ENCODE data around the gene CIZ1.

Gene CIZ1

DNA sequence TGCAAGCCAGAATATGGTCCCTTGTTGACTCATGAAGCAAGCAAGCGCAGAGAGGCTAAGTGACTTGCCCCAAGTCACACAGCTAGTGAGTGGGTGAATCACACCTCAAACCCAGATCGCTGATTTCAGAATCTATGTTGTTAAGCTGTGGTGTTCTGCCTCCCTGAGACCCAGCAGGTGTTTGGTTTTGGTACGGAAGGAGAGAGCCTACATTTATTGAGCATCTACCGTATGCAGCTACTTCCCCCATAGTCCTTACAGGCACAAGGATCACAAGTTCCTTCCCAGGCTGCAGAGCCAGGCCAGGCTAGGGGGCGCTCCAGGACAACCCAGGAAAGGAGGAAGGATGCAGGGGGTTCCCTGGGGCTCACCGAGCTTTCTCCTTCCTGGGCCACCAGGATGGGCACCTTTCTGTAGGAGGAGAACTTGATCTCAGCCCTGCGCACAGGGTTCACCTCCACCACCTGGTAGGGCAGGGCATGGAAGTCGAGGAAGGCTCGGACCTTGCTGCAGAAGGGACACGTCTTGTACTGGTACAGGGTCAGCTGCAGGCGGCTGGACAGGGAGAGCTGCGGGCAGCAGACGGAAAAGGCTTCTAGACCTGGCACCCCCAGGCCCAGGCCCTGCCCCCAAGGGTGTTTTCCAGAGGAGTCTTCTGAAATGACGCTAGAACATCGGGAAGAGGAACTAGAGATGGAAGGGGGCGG lies 66.3 kb downstream of the CIZ1 start:
- DNase-seq (ENCODE audit: low read depth in 2 of 2), result peak in 1 of 2 donors; percentile 31

DNA sequence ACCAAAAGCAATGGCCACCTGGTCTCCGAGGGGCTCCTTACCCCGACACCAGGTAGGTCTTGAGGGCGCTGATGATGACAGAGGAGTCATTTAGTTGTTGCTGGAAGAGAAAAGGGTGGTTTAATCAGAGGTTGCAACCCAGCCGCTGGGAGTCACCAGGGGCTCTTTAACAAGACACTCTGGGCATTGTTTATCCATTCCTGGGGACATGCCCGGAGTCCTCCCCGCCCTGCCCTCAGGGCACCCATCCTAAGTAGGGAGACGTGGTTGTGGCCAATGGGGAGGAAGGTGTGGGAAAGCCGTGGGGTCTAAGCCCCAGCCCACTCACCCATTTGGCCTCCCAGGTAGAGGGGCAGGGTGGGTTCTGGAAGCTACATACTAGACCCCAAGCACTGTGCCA lies 66.9 kb downstream of the CIZ1 start:
- DNase-seq (ENCODE audit: low read depth in 2 of 2), result no peak

DNA sequence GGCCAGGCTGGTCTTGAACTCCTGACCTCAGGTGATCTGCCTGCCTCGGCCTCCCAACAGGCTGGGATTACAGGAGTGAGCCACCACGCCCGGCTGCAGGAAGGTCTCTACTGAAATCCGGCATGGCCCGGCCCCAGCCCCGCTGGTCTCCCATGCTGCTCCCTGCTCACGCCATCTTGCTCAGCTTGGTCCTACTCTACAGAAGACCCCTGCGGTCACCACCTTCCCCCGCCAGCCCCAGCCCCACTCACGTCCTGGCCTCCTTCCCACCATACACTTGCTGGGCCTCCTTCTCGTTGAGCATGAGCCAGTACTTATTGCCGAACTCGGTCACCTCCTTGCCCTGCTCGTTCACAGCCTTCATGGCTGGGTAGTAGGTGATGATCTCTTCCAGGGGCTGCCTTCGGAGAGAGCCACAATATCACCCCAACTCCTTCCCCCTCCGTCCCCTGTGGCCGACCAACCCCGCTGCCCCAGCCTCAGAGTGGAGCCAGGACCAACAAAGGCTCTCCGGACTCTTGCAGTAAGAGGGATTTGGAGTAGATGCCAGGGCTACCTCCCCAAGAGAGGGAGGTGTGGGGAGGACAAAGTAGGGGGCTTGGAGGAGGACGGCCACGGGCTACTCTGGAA lies 67.8 kb downstream of the CIZ1 start:
- no peak for DNase-seq (ENCODE audit: low read depth in 2 of 2)

DNA sequence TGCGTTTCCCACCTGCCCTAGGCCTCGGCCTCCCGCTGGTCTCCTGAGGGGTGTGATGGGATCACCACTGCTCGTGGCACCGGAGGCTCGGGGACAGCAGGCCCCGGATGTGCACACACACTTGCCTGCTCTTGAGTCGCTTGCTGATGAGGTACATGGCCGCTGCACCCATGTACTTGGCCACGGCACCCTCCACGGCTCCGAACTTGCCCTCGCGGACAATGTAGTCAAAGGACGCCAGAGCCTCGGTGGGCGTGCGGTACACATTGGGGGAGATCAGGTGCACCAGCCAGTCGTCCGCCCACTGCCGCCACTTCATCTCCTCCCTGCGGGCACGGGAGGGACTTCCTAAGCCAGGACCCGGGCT lies 68.6 kb downstream of the CIZ1 start:
- DNase-seq (ENCODE audit: low read depth in 2 of 2), result no peak

DNA sequence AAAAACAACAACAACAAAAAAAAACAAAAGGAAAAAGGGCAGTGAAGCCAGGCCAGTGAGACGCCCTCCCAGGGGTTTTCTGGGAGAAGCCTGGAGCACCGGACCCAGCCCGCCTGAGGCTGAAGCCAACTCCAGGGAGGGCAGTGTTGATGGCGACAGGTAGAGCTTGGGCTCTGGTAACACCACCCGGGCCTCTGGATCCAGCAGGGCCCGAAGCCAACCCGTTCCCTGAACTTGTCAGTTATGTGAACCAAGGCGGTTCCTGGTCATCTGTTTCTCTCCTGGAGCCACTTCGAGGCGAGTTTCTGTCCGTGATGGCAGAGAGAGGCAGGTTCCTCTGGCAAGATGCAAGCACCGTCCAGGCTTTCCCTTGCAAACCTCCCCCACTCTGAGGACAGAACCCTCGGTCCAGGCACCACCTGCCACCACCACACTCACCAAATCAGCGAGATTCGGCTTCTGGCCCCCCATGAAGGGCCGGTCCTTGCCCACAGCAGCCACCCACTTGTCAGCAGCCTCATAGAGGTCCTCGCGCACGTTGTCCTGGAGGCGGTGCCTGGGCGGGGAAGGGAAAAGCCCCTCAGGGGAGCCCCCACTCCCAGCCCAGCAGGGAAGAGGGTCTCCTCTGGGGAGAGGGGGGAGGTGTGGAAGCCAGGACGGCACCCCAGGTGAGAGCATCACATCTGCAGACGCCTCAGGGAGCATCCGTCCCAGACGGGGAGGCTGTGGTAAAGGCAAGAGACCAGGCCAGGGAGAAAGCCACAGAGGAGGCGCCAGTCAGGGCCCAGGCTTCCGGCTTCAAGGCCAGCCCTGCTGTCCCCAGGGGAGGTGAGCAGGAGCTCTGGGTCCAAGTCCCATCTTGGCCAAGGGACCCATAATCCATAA lies 69.2 kb downstream of the CIZ1 start:
- DNase-seq (ENCODE audit: low read depth in 2 of 2), result no peak

DNA sequence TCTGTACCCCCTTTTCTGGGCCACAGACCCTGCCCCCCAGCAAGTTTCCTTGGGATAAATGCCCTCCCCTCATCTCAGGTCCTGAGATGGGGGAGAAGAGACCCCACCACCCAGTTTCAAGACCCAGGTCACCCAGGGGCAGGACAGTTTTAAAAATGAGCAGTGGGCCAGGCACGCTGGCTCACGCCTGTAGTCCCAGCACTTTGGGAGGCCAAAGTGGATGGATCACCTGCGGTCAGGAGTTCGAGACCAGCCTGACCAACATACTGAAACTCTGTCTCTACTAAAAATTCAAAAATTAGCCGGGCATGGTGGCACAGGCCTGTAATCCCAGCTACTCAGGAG lies 69.9 kb downstream of the CIZ1 start:
- DNase-seq (ENCODE audit: low read depth in 2 of 2), result no peak

DNA sequence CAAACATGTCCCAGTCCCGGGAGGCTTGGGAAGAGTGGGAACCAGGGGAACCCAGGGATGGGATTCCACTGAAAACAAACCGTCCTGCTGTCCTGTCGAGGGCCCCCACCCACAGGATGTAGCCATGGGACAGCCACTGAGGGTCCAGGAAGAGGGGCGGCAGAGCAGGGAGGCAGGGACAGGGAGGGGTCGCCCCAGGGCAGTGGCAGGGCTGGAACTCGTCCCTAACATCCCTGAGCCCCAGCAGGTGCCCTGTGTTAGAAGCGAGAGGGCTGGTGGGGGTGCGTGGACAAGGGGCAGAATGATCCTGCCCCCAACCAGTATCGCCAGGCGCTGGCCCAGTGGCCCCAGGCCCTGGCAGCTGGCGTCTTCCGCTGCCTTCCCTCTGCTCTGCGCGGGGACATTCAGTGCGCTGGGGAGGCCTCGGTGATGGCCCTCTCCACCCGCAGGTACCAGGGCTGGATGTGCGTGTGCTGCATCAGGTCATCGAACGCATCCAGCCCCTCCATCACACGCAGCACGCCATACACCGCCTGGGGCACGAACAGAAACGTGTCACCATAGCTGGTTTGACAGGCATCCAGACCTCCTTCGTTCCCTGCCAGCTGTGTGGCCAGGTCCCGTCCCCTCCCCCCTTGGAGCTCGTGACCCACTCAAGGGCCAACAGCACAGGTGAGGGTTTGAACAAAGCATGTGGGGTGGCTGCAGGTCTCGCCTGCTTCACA lies 70.5 kb downstream of the CIZ1 start:
- DNase-seq (ENCODE audit: low read depth in 2 of 2), result no peak

DNA sequence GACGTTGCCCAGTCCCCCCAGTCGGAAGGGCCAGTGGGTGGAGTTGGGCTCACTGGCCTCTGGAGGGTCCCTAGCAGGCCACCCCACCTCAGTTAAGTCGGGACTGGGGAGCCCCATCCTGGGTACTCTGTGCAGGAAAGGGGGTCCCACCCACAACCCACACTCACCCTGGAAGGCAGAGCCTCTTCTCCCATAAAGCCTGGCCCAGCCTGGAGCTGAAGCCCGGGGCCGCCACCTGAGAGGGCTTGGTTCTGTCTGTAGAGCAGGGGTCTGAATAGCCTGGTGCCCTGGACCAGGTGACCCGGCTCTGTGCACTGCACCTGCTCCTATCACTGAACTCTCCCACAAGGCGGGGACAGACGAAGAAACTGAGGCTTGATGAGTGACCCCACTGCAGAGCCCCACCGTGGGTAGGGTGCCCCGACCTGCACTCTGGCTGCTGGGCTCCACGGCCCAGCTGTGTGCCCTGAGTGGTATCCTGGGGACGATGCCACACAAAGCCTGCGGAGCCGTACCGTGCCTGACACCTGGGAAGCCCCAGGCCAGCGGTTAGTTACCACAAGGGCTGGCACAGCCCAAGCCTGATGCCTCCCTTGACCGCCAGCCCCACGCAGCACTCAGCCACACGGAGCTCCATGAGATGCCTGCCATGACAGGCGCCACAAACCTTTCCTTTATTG lies 71.2 kb downstream of the CIZ1 start:
- DNase-seq (ENCODE audit: low read depth in 2 of 2), result no peak

DNA sequence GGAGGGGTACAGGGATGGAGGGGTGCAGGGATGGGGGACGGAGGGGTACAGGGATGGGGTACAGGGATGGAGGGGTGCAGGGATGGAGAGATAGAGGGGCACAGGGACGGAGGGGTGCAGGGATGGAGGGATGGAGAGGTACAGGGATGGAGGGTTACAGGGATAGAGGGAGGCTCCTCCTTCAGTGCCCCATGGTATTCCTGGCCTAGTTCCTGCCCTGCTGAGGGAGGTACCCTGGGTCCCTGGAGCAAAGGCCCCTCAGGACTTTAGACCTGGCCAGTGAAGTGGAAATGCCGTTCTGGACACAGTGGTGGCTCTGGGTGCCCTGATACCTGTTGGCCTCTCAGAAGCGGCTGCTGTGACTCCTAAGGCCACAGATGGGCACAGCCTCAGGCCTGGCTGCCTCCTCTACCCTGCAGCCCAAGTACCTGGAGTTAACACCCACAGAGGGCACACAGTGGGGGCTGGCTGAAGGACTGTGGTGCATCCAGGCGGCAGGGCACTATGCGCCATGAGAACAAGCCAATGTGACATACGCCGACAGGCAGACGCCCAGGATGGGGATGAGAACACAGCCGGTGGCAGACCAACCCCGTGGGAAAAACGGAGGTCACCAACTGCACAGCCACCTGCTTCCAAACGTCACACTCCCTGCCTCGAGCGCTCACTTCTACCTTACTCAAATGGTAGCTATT lies 72.3 kb downstream of the CIZ1 start:
- no peak for DNase-seq (ENCODE audit: low read depth in 2 of 2)

DNA sequence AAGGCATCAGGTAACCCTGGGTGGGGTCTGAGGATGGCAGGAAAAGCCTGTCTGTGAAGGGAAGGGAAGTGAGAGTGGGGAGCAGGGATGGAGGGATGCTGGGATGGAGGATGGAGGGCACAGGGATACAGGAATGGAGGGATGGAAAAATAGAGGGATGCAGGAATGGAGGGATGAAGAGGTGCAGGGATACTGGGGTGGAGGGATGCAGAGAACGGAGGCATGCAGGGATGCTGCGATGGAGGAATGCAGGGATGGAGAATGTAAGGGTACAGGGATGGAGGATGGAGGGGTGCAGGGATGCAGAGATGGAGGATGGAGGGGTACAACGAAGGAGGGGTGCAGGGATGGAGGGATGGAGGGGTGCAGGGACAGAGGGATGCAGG lies 72.9 kb downstream of the CIZ1 start:
- no peak for DNase-seq (ENCODE audit: low read depth in 2 of 2)

DNA sequence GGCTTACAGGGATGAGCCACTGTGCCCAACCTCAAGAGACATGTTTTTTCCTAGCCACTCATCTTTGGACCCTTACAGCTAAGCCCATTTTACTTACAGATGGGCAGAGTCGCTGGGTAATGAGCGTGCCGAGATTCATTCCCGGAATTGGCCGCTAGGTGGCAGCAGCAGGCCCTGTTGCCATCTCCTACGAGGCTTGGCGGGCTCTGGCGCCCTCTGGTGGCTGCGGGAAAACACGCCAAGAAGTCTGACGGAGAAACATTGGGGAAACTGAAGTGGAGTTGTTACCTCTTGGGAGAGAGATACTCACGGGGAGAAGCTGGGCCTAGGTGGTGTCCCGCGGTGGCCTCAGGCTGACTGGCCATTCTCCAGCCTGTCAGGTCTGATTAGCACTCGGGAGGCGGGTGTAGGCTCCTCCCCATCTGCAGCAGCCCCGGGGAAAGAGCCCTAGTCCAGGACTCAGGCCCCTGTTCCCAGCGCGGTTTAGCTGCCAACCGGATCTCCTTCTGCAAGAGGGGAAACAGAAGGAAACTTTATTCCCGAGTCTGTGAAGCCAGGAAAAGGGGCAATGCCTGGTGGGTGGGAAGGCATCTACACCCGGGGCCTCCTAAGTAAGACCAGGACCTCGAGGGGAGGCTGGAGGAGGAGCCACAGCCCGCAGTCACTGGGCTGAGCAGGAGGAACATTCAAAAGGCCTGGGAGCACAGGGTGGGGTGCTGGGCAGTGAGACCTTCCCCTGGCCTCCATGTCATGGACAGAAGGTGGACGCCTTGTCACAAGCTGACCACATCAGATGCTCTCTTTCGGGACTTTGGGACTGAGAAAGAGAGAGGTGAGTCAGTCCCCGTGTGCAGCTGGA lies 73.5 kb downstream of the CIZ1 start:
- DNase-seq (ENCODE audit: low read depth in 2 of 2), result peak; percentile 98 to 100

DNA sequence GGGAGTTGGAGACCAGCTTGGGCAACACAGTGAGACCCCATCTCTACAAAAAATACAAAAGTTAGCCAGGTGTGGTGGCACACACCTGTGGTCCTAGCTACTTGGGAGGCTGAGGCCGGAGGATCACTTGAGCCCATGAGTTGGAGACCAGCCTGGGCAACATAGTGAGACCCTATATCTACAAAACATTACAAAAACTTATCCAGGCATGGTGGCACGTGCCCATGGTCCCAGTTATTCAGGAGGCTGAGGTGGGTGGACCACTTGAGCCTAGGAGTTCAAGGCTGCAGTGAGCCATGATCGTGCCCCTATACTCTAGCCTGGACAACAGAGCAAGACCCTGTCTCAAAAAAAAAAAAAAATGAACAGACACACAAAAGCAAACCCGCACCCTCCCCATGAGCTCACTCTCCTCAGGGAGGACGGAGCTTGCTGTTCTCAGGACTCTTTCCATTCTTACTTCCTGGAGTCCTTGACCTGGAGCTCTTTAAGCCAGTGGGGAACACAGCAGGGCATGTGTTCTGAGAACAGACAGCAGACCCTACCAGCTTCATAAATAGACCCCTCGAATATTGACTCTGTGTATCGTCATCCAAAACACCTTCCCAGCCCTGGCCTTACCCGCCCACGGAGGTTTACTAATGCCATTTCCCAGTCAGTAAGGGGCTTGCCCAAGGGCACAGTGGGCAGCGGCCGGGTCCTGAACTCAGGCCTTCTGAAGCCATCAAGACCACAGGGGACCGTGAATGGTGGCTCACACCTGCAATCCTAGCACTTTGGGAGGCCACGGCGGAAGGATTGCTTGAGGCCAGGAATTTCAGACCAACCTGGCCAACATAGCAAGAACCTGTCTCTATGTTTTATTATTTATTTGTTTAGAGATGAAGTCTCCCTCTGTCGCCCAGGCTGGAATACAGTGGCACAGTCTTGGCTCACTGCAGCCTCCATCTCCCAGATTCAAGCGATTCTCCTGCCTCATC lies 75.0 kb downstream of the CIZ1 start:
- no peak for DNase-seq (ENCODE audit: low read depth in 2 of 2)
